K562 (cell line): ENCODE data around the gene TMEM86B. TPM values are rescaled to one million over a fixed set of nuclear protein-coding genes. Genes with fewer than 3 reads are reported as not detected.

ENCODE experiments used
- CEBPG ChIP-seq, 3 experiments: fragments of 200-800 bp in 1 of 3; sonication (Bioruptor generic) in 1 of 3; sonication (generic) in 1 of 3; formaldehyde crosslinking in 1 of 3; IDR thresholded peaks in 2 of 3; conservative IDR thresholded peaks in 1 of 3; 2 replicates each; pipeline versions ENCODE4 v1.6.1 to v1.8.0; 2016 to 2022; ENCODE audit warnings: missing compliant biosample characterization in 2 of 3, missing genetic modification characterization in 2 of 3, mild to moderate bottlenecking in 1 of 3, missing genetic modification reagents in 1 of 3
- EP400 ChIP-seq: fragments of 450-650 bp; IDR thresholded peaks from 2 replicates; pipeline ENCODE4 v1.6.1; 2017; ENCODE audit warnings: antibody characterized with exemption, mild to moderate bottlenecking, moderate library complexity
- ETS1 ChIP-seq: conservative IDR thresholded peaks from 2 replicates; pipeline ENCODE4 v1.6.1; 2011; ENCODE audit warnings: low read depth, mild to moderate bottlenecking, low read length; ENCODE audit not compliant: control insufficient read depth
- GTF2E2 ChIP-seq: fragments of 200-800 bp; sonication (Bioruptor generic); IDR thresholded peaks from 2 replicates; pipeline ENCODE4 v1.6.1; 2016; ENCODE audit warnings: missing genetic modification characterization, missing compliant biosample characterization
- GTF2F1 ChIP-seq: IDR thresholded peaks from 2 replicates; pipeline ENCODE4 v1.6.1; 2011; ENCODE audit warnings: low read depth, low read length, improper control_type of control experiment
- HOXB6 ChIP-seq: fragments of 250-450 bp; sonication (Bioruptor Pico); IDR thresholded peaks from 2 replicates; pipeline ENCODE4 v1.5.1; 2022; ENCODE audit warnings: mild to moderate bottlenecking, borderline replicate concordance
- KDM5B ChIP-seq: fragments of 200-600 bp; sonication (generic); IDR thresholded peaks from 2 replicates; pipeline ENCODE4 v1.6.1; 2012; ENCODE audit warnings: low read depth, mild to moderate bottlenecking, moderate library complexity, low read length, control low read depth, inconsistent platforms; ENCODE audit not compliant: insufficient replicate concordance
- KLF13 ChIP-seq: fragments of 450-650 bp; IDR thresholded peaks from 2 replicates; pipeline ENCODE4 v1.6.1; 2016; ENCODE audit warnings: missing genetic modification characterization, low read depth, mild to moderate bottlenecking, missing compliant biosample characterization, moderate library complexity, borderline replicate concordance
- KLF16 ChIP-seq: IDR thresholded peaks from 2 replicates; pipeline ENCODE4 v1.6.1; 2016; ENCODE audit warnings: antibody characterized with exemption
- LCOR ChIP-seq: sonication (generic); formaldehyde crosslinking; IDR thresholded peaks from 2 replicates; pipeline ENCODE4 v1.8.0; 2022; ENCODE audit warnings: mild to moderate bottlenecking, missing genetic modification reagents
- MAZ ChIP-seq, 2 experiments: fragments of 450-650 bp in 1 of 2; sonication (generic) in 1 of 2; formaldehyde crosslinking; IDR thresholded peaks in 1 of 2; conservative IDR thresholded peaks in 1 of 2; 2 replicates each; pipeline versions ENCODE4 v1.4.0 to v1.5.0; 2020; ENCODE audit warnings: mild to moderate bottlenecking in 1 of 2, missing genetic modification reagents in 1 of 2
- MED1 ChIP-seq: sonication (generic); formaldehyde crosslinking; IDR thresholded peaks from 2 replicates; pipeline ENCODE4 v1.8.1; 2023; ENCODE audit warnings: missing genetic modification reagents, borderline replicate concordance
- MYNN ChIP-seq, 2 experiments: sonication (generic); formaldehyde crosslinking in 1 of 2; IDR thresholded peaks; 2 replicates each; pipeline versions ENCODE4 v1.5.0 to v1.6.1; 2016 to 2020; ENCODE audit warnings: antibody characterized with exemption in 1 of 2, missing genetic modification reagents in 1 of 2
- NCOA6 ChIP-seq: fragments of 450-650 bp; IDR thresholded peaks from 2 replicates; pipeline ENCODE4 v1.6.1; 2017; ENCODE audit warnings: mild to moderate bottlenecking
- NFIC ChIP-seq: fragments of 450-650 bp; IDR thresholded peaks from 2 replicates; pipeline ENCODE4 v1.6.1; 2017; ENCODE audit warnings: mild to moderate bottlenecking, inconsistent platforms
- POLR2AphosphoS5 ChIP-seq: IDR thresholded peaks from 2 replicates; pipeline ENCODE4 v1.6.1; 2011; ENCODE audit warnings: mild to moderate bottlenecking, low read depth, low read length, moderate library complexity; ENCODE audit not compliant: control insufficient read depth, insufficient read depth
- PTBP1 ChIP-seq: fragments of 200-400 bp; formaldehyde crosslinking; IDR thresholded peaks from 2 replicates; pipeline ENCODE4 v1.6.1; 2017; ENCODE audit warnings: low read depth, low read length
- SETDB1 ChIP-seq: IDR thresholded peaks from one replicate; pipeline ENCODE4 v1.6.1; 2012; ENCODE audit warnings: low read length, control low read depth, inconsistent platforms
- TFE3 ChIP-seq: fragments of 450-650 bp; formaldehyde crosslinking; IDR thresholded peaks from 2 replicates; pipeline ENCODE4 v1.4.0; 2020; ENCODE audit warnings: mild to moderate bottlenecking, mixed read lengths
- THAP7 ChIP-seq: fragments of 250-450 bp; sonication (Bioruptor Pico); IDR thresholded peaks from 2 replicates; pipeline ENCODE4 v1.5.0; 2021
- XRCC4 ChIP-seq: IDR thresholded peaks from one replicate; pipeline ENCODE4 v1.6.1; 2011; ENCODE audit not compliant: insufficient read depth, insufficient read length; ENCODE audit errors: extremely low read depth
- XRCC5 ChIP-seq: fragments of 200-400 bp; formaldehyde crosslinking; IDR thresholded peaks from 2 replicates; pipeline ENCODE4 v1.6.1; 2017; ENCODE audit warnings: low read depth, mild to moderate bottlenecking, low read length
- YBX1 ChIP-seq: fragments of 450-650 bp; IDR thresholded peaks from 2 replicates; pipeline ENCODE4 v1.7.1; 2016; ENCODE audit warnings: mild to moderate bottlenecking
- ZC3H8 ChIP-seq: fragments of 450-650 bp; IDR thresholded peaks from 2 replicates; pipeline ENCODE4 v1.6.1; 2017
- ZFP1 ChIP-seq: fragments of 450-650 bp; formaldehyde crosslinking; IDR thresholded peaks from 2 replicates; pipeline ENCODE4 v1.4.0; 2020; ENCODE audit warnings: mild to moderate bottlenecking, mixed read lengths
- ZNF23 ChIP-seq: fragments of 250-450 bp; sonication (Bioruptor Pico); IDR thresholded peaks from 2 replicates; pipeline ENCODE4 v1.4.0; 2020; ENCODE audit warnings: mild to moderate bottlenecking
- ZNF561 ChIP-seq: fragments of 450-650 bp; formaldehyde crosslinking; conservative IDR thresholded peaks from 2 replicates; pipeline ENCODE4 v1.4.0; 2020; ENCODE audit warnings: mild to moderate bottlenecking, moderate library complexity
- polyA plus RNA-seq, 8 experiments: library from polyadenylated mRNA; depleted of rRNA in 4 of 8; stranded (reverse) in 5 of 8; unstranded in 3 of 8; fragments of >200 nt; fragmentation: Nextera tagmentation in 2 of 8; fragmentation: Illumina TruSeq in 1 of 8; extraction: Ambion mirVana in 2 of 8; extraction: Trizol in 1 of 8; gene quantifications; 2 replicates each; pipeline versions ENCODE4 v1.2.1 to v1.2.3, GENCODE V29; 2011 to 2014; ENCODE audit warnings: inconsistent platforms in 1 of 8, missing spikeins in 1 of 8
- total RNA-seq, 7 experiments: library from RNA; depleted of rRNA in 6 of 7; stranded (reverse); fragments of >200 nt in 6 of 7; fragmentation: Illumina TruSeq in 2 of 7; extraction: Trizol in 2 of 7; gene quantifications; 2 replicates each; pipeline versions ENCODE4 v1.2.1 to v1.2.3, GENCODE V29; 2011 to 2021; ENCODE audit warnings: low replicate concordance in 1 of 7

The TMEM86B gene
- total and polyA plus RNA-seq, 9 of the 15 experiments (the other 6 are each of a cell fraction or from before 2014, with no cell fraction given), result 0.28 to 7.9 (median 2.1) TPM

- TF ChIP-seq ZFP1 (CRISPR knock-in tag), result no peak
- TF ChIP-seq EP400, result peak; percentile 78
- no peak for TF ChIP-seq SETDB1
- no peak for TF ChIP-seq ETS1
- TF ChIP-seq THAP7, result no peak
- TF ChIP-seq ZNF23 (CRISPR knock-in tag), result no peak
- TF ChIP-seq CEBPG (CRISPR knock-in tag; IDR thresholded peaks at IDR 0.05), result peak; percentile 100
- peak; percentile 81 to 97 for TF ChIP-seq CEBPG (tag; conservative IDR thresholded peaks at IDR 0.05 in 1 of 2, IDR thresholded peaks at IDR 0.05 in 1 of 2)
- no peak for TF ChIP-seq XRCC4
- no peak for TF ChIP-seq MYNN (IDR thresholded peaks at IDR 0.05)
- no peak for TF ChIP-seq MYNN (CRISPR knock-in tag; IDR thresholded peaks at IDR 0.05)
- no peak for TF ChIP-seq POLR2AphosphoS5
- TF ChIP-seq MAZ (CRISPR knock-in tag; conservative IDR thresholded peaks at IDR 0.05 in 1 of 2, IDR thresholded peaks at IDR 0.05 in 1 of 2), result peak; percentile 65 to 72
- no peak for TF ChIP-seq NFIC
- TF ChIP-seq KDM5B, result no peak
- no peak for TF ChIP-seq ZNF561 (CRISPR knock-in tag)
- no peak for TF ChIP-seq GTF2F1
- no peak for TF ChIP-seq TFE3
- no peak for TF ChIP-seq KLF16
- no peak for TF ChIP-seq HOXB6 (CRISPR knock-in tag)
- TF ChIP-seq ZC3H8, result no peak
- TF ChIP-seq YBX1, result no peak
- no peak for TF ChIP-seq XRCC5
- TF ChIP-seq PTBP1, result no peak
- TF ChIP-seq NCOA6, result no peak
- no peak for TF ChIP-seq MED1 (CRISPR knock-in tag)
- TF ChIP-seq GTF2E2 (tag), result no peak; the same call in 1 of the 2 replicates
- no peak for TF ChIP-seq LCOR (CRISPR knock-in tag)
- peak; percentile 30; the same call in 1 of the 2 replicates for TF ChIP-seq KLF13
Observed at GRCh38 chr19:55270172-55270942, 41.8 kb upstream of the TMEM86B start (continued).
